ENCODE results near the gene IQSEC1. TPM values are rescaled to one million over a fixed set of nuclear protein-coding genes. Genes with fewer than 3 reads are reported as not detected.

The IQSEC1 gene
- total RNA-seq, 1 experiment from 2014 or later = 4.9 TPM

- peak; percentile 52 for DNase-seq
- Histone ChIP-seq H3K27me3 (no peaks in the 10 kb centered on the region), H3K36me3 (no peaks in the 10 kb centered on the region)
Observed at GRCh38 chr3:12984023-12984823, 89.0 kb downstream of the IQSEC1 start.

GRCh38 chr3:12983319-12983718 lies 89.9 kb downstream of the IQSEC1 start:
- Histone ChIP-seq H3K36me3 (no peaks in the 10 kb centered on the region), H3K27me3 (no peaks in the 10 kb centered on the region), H3K9me3 (no peaks in the 10 kb centered on the region), H3K4me3 (no peak overlapping the region)
- no peak for DNase-seq

More at GRCh38 chr3:12984023-12984823, 89.0 kb downstream of the IQSEC1 start:
- H3K4me3 ChIP-seq = no peak overlapping the region
- no peaks in the 10 kb centered on the region for H3K9me3 ChIP-seq

- Histone ChIP-seq H3K9me3 (no peaks in the 10 kb centered on the region), H3K36me3 (no peaks in the 10 kb centered on the region), H3K4me3 (no peak overlapping the region), H3K27me3 (no peaks in the 10 kb centered on the region)
- DNase-seq = no peak
Observed at GRCh38 chr3:12982619-12983101, 90.6 kb downstream of the IQSEC1 start.

GRCh38 chr3:12981306-12982275 lies 91.6 kb downstream of the IQSEC1 start:
- H3K9me3 ChIP-seq = no peaks in the 10 kb centered on the region
- no peak overlapping the region for H3K4me3 ChIP-seq
- no peaks in the 10 kb centered on the region for H3K27me3 ChIP-seq
- no peak for DNase-seq
- no peaks in the 10 kb centered on the region for H3K36me3 ChIP-seq

- DNase-seq = no peak
- Histone ChIP-seq H3K4me3 (no peak overlapping the region), H3K36me3 (no peaks in the 10 kb centered on the region), H3K27me3 (no peaks in the 10 kb centered on the region), H3K9me3 (no peaks in the 10 kb centered on the region)
Observed at GRCh38 chr3:12980596-12981290, 92.5 kb downstream of the IQSEC1 start.

GRCh38 chr3:12979947-12980487 lies 93.2 kb downstream of the IQSEC1 start:
- Histone ChIP-seq H3K9me3 (no peaks in the 10 kb centered on the region), H3K36me3 (no peaks in the 10 kb centered on the region), H3K4me3 (no peak overlapping the region), H3K27me3 (no peaks in the 10 kb centered on the region)
- no peak for DNase-seq

GRCh38 chr3:12979151-12979946 lies 93.9 kb downstream of the IQSEC1 start:
- Histone ChIP-seq H3K27me3 (no peaks in the 10 kb centered on the region), H3K9me3 (no peaks in the 10 kb centered on the region)

GRCh38 chr3:12978682-12979081 lies 94.5 kb downstream of the IQSEC1 start:
- no peaks in the 10 kb centered on the region for H3K9me3 ChIP-seq
- H3K36me3 ChIP-seq = no peaks in the 10 kb centered on the region
- H3K27me3 ChIP-seq = no peaks in the 10 kb centered on the region
- H3K4me3 ChIP-seq = no peak overlapping the region
- no peak for DNase-seq

More at GRCh38 chr3:12979151-12979946, 93.9 kb downstream of the IQSEC1 start:
- no peaks in the 10 kb centered on the region for H3K36me3 ChIP-seq
- no peak for DNase-seq
- no peak overlapping the region for H3K4me3 ChIP-seq

- DNase-seq = no peak
Observed at GRCh38 chr3:12977117-12977808, 96.0 kb downstream of the IQSEC1 start.

GRCh38 chr3:12975748-12976522 lies 97.3 kb downstream of the IQSEC1 start:
- DNase-seq = no peak
- Histone ChIP-seq H3K36me3 (no peaks in the 10 kb centered on the region), H3K4me3 (no peak overlapping the region), H3K27me3 (no peaks in the 10 kb centered on the region), H3K9me3 (no peaks in the 10 kb centered on the region)

More at GRCh38 chr3:12977117-12977808, 96.0 kb downstream of the IQSEC1 start:
- Histone ChIP-seq H3K36me3 (no peaks in the 10 kb centered on the region), H3K27me3 (no peaks in the 10 kb centered on the region), H3K4me3 (no peak overlapping the region), H3K9me3 (no peaks in the 10 kb centered on the region)

GRCh38 chr3:12974819-12975218 lies 98.4 kb downstream of the IQSEC1 start:
- DNase-seq = no peak
- H3K4me3 ChIP-seq = no peak overlapping the region

GRCh38 chr3:12974334-12974733 lies 98.9 kb downstream of the IQSEC1 start:
- Histone ChIP-seq H3K36me3 (no peaks in the 10 kb centered on the region), H3K4me3 (no peak overlapping the region), H3K27me3 (no peaks in the 10 kb centered on the region), H3K9me3 (no peaks in the 10 kb centered on the region)
- DNase-seq = no peak

More at GRCh38 chr3:12974819-12975218, 98.4 kb downstream of the IQSEC1 start:
- Histone ChIP-seq H3K36me3 (no peaks in the 10 kb centered on the region), H3K9me3 (no peaks in the 10 kb centered on the region), H3K27me3 (no peaks in the 10 kb centered on the region)

GRCh38 chr3:12973827-12974226 lies 99.4 kb downstream of the IQSEC1 start:
- no peaks in the 10 kb centered on the region for H3K27me3 ChIP-seq
- no peaks in the 10 kb centered on the region for H3K9me3 ChIP-seq
- H3K4me3 ChIP-seq = no peak overlapping the region
- DNase-seq = no peak
- no peaks in the 10 kb centered on the region for H3K36me3 ChIP-seq
